Measurements from ENCODE around the gene LCE3B.

Gene LCE3B

DNA sequence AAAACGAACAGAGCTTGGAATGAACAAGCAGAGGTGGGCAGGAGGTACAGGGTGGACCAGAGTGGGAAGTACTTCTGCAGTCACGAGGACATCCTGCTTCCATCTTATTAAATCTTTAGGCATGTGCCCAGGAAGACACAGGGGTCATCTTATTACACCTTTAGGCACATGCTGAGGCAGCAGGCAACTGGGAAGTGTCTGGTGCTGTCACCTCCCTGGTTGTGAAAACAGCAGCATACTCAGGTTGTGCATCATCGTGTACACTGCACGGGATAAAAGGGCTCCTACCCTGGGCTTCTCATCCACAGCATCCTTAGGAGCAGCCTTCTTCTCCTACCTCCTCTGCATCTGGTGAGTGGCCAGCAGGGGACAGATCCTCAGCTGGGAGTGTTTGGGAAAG, 13.7 kb upstream of the LCE3B start, which contains the start of gene LCE3C:
Gene LCE3C (plus strand): TSS at position 301 of the 400 bp plus-strand sequence. CDS start 498 bp downstream, outside the sequence.
- TF ChIP-seq TAF1 (IDR thresholded peaks at IDR 0.05; ENCODE audit: borderline replicate concordance, insufficient read depth, low read length) = no peak
- no peak for TF ChIP-seq SIN3A (IDR thresholded peaks at IDR 0.05; ENCODE audit: borderline replicate concordance, insufficient read depth, low read length)
- TF ChIP-seq, protein P1, sequence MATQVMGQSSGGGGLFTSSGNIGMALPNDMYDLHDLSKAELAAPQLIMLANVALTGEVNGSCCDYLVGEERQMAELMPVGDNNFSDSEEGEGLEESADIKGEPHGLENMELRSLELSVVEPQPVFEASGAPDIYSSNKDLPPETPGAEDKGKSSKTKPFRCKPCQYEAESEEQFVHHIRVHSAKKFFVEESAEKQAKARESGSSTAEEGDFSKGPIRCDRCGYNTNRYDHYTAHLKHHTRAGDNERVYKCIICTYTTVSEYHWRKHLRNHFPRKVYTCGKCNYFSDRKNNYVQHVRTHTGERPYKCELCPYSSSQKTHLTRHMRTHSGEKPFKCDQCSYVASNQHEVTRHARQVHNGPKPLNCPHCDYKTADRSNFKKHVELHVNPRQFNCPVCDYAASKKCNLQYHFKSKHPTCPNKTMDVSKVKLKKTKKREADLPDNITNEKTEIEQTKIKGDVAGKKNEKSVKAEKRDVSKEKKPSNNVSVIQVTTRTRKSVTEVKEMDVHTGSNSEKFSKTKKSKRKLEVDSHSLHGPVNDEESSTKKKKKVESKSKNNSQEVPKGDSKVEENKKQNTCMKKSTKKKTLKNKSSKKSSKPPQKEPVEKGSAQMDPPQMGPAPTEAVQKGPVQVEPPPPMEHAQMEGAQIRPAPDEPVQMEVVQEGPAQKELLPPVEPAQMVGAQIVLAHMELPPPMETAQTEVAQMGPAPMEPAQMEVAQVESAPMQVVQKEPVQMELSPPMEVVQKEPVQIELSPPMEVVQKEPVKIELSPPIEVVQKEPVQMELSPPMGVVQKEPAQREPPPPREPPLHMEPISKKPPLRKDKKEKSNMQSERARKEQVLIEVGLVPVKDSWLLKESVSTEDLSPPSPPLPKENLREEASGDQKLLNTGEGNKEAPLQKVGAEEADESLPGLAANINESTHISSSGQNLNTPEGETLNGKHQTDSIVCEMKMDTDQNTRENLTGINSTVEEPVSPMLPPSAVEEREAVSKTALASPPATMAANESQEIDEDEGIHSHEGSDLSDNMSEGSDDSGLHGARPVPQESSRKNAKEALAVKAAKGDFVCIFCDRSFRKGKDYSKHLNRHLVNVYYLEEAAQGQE (IDR thresholded peaks at IDR 0.05; ENCODE audit: insufficient read depth in 1 of 2, low read depth in 2 of 2, low read length in 2 of 2) = no peak
- no peak for TF ChIP-seq POLR2AphosphoS5 (IDR thresholded peaks at IDR 0.05; ENCODE audit: low read depth, low read length)
- no peak for TF ChIP-seq FOXP2 (optimal IDR thresholded peaks at IDR 0.05; ENCODE audit: borderline replicate concordance, extremely low read depth, extremely low read length, insufficient read depth)

- TF ChIP-seq, protein P1 (IDR thresholded peaks at IDR 0.05; ENCODE audit: insufficient read depth in 1 of 2, low read depth in 2 of 2, low read length in 2 of 2) = no peak
- TF ChIP-seq POLR2AphosphoS5 (IDR thresholded peaks at IDR 0.05; ENCODE audit: low read depth, low read length) (no peak), SIN3A (IDR thresholded peaks at IDR 0.05; ENCODE audit: borderline replicate concordance, insufficient read depth, low read length) (no peak), TAF1 (IDR thresholded peaks at IDR 0.05; ENCODE audit: borderline replicate concordance, insufficient read depth, low read length) (no peak), FOXP2 (optimal IDR thresholded peaks at IDR 0.05; ENCODE audit: borderline replicate concordance, extremely low read depth, extremely low read length, insufficient read depth) (no peak)
Observed at GRCh38 chr1:152621993-152622392, 8.4 kb downstream of the LCE3B start.

DNA sequence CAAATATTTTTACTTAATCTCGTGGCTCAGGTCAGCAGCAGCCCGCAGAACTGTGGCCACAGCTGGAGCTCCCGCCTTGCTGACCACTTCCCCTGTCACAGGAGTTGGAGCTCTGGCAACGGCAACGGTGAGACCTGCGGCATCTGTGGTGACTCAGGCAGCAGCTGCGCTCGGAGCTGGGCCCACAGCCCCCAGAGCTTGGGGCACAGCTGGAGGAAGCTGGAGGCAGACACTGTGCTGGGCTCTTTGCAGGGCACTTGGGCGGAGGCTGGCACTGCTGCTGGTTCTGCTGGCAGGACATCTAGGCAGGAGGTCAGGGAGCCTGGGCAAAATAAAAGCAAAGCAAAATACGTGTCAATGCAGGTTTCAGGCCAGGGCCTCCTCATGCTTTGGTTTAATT, 9.2 kb downstream of the LCE3B start, which contains the start of gene LCE3A:
Gene LCE3A (minus strand): TSS at position 301 of the 400 bp plus-strand sequence. CDS start 0 bp downstream, at position 301.
- TF ChIP-seq FOXP2 (optimal IDR thresholded peaks at IDR 0.05; ENCODE audit: borderline replicate concordance, extremely low read depth, extremely low read length, insufficient read depth) (no peak), SIN3A (IDR thresholded peaks at IDR 0.05; ENCODE audit: borderline replicate concordance, insufficient read depth, low read length) (no peak), TAF1 (IDR thresholded peaks at IDR 0.05; ENCODE audit: borderline replicate concordance, insufficient read depth, low read length) (no peak), POLR2AphosphoS5 (IDR thresholded peaks at IDR 0.05; ENCODE audit: low read depth, low read length) (no peak)
- TF ChIP-seq, protein P1 (IDR thresholded peaks at IDR 0.05; ENCODE audit: insufficient read depth in 1 of 2, low read depth in 2 of 2, low read length in 2 of 2) = no peak

- TF ChIP-seq, protein P1 (IDR thresholded peaks at IDR 0.05; ENCODE audit: insufficient read depth in 1 of 2, low read depth in 2 of 2, low read length in 2 of 2) = no peak
- TF ChIP-seq FOXP2 (optimal IDR thresholded peaks at IDR 0.05; ENCODE audit: borderline replicate concordance, extremely low read depth, extremely low read length, insufficient read depth) (no peak), SIN3A (IDR thresholded peaks at IDR 0.05; ENCODE audit: borderline replicate concordance, insufficient read depth, low read length) (no peak), POLR2AphosphoS5 (IDR thresholded peaks at IDR 0.05; ENCODE audit: low read depth, low read length) (no peak), TAF1 (IDR thresholded peaks at IDR 0.05; ENCODE audit: borderline replicate concordance, insufficient read depth, low read length) (no peak)
Observed at GRCh38 chr1:152623203-152623844, 9.7 kb downstream of the LCE3B start.

All from PFSK-1 (cell line).